ENCODE measurements around the gene AQP6.

Gene AQP6

DNA sequence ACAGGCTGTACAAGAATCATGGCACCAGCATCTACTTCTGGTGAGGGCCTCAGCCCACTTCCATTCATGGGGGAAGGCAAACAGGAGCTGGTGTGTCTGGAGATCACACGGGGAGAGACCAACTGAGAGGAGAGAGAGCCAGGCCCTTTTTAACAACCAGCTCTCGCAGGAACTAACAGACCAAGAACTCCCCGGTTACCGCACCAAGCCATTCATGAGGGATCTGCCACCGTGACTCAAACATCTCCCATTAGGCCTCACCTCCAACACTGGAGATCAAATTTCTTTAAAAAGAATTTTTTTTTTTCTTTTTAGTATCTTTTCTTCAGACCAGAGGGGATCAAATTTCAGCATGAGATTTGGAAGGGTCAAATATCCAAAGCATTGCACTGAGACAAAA, 39.0 kb upstream of the AQP6 start:
- TF ChIP-seq POLR2A (IDR thresholded peaks at IDR 0.05; ENCODE audit: extremely low read depth, insufficient read length) (no peak), MYC (IDR thresholded peaks at IDR 0.05; ENCODE audit: low read depth, low read length) (no peak), MAX (IDR thresholded peaks at IDR 0.05; ENCODE audit: low read depth, low read length) (no peak)
- TF ChIP-seq, protein P1, sequence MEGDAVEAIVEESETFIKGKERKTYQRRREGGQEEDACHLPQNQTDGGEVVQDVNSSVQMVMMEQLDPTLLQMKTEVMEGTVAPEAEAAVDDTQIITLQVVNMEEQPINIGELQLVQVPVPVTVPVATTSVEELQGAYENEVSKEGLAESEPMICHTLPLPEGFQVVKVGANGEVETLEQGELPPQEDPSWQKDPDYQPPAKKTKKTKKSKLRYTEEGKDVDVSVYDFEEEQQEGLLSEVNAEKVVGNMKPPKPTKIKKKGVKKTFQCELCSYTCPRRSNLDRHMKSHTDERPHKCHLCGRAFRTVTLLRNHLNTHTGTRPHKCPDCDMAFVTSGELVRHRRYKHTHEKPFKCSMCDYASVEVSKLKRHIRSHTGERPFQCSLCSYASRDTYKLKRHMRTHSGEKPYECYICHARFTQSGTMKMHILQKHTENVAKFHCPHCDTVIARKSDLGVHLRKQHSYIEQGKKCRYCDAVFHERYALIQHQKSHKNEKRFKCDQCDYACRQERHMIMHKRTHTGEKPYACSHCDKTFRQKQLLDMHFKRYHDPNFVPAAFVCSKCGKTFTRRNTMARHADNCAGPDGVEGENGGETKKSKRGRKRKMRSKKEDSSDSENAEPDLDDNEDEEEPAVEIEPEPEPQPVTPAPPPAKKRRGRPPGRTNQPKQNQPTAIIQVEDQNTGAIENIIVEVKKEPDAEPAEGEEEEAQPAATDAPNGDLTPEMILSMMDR (IDR thresholded peaks at IDR 0.05; ENCODE audit: low read depth, low read length): no peak
- DNase-seq (ENCODE audit: low read depth): no peak
- no peak overlapping the region for H3K4me3 ChIP-seq (ENCODE audit: low read depth, low read length)

- no peak overlapping the region for H3K4me3 ChIP-seq (ENCODE audit: low read depth, low read length)
- TF ChIP-seq, protein P1 (IDR thresholded peaks at IDR 0.05; ENCODE audit: low read depth, low read length): no peak
- no peak for TF ChIP-seq POLR2A (IDR thresholded peaks at IDR 0.05; ENCODE audit: extremely low read depth, insufficient read length)
- TF ChIP-seq MAX (IDR thresholded peaks at IDR 0.05; ENCODE audit: low read depth, low read length): no peak
- TF ChIP-seq MYC (IDR thresholded peaks at IDR 0.05; ENCODE audit: low read depth, low read length): no peak
- DNase-seq (ENCODE audit: low read depth): no peak
Observed at GRCh38 chr12:49934505-49934904, 38.2 kb upstream of the AQP6 start.

DNA sequence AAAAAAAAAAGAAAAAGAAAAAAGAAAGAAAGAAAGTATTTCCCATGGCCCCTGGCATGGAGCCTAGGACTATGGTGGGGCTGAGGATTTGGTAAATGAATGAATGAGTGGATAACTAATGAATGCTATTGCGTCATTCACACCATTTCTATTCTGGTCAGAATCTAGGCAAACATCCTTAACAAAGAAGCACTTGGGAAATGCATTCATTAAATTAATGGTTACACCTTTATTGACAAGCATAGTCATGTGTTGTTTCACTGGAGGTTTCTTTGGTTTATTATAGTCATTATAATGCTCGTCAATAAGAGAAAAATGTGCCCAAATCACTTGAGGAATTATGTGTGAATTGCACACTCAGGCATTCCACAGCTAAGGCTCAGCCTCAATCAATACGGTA, 35.8 kb upstream of the AQP6 start:
- H3K4me3 ChIP-seq (ENCODE audit: low read depth, low read length): no peak overlapping the region
- TF ChIP-seq MYC (IDR thresholded peaks at IDR 0.05; ENCODE audit: low read depth, low read length): no peak
- TF ChIP-seq, protein P1 (IDR thresholded peaks at IDR 0.05; ENCODE audit: low read depth, low read length): no peak
- no peak for TF ChIP-seq MAX (IDR thresholded peaks at IDR 0.05; ENCODE audit: low read depth, low read length)
- no peak for TF ChIP-seq POLR2A (IDR thresholded peaks at IDR 0.05; ENCODE audit: extremely low read depth, insufficient read length)

GRCh38 chr12:49937639-49938300, 35.0 kb upstream of the AQP6 start:
- no peak for TF ChIP-seq MAX (IDR thresholded peaks at IDR 0.05; ENCODE audit: low read depth, low read length)
- TF ChIP-seq MYC (IDR thresholded peaks at IDR 0.05; ENCODE audit: low read depth, low read length): no peak
- TF ChIP-seq, protein P1 (IDR thresholded peaks at IDR 0.05; ENCODE audit: low read depth, low read length): no peak
- TF ChIP-seq POLR2A (IDR thresholded peaks at IDR 0.05; ENCODE audit: extremely low read depth, insufficient read length): no peak
- DNase-seq (ENCODE audit: low read depth): no peak
- H3K4me3 ChIP-seq (ENCODE audit: low read depth, low read length): no peak overlapping the region

More for the DNA sequence above, 35.8 kb upstream of the AQP6 start:
- DNase-seq (ENCODE audit: low read depth): no peak

DNA sequence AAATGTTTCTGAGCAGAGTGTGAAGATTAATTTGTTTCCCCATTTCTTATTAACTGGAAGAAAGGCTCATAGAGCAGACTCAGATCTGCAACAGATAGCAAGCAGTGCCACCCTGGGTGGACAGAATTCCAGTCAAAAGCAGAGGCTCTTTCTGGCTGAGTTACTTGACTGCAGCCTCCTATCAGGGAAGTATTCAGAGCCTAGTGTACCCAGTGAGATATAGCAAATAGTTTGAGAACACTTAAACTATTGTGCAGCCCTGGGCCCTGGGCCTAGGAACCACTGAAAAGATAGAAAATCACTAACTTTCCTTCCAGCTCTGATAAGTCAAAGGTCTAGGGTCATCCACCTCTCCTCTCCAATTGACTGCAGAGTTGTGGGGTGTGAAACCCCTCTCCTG, 33.4 kb upstream of the AQP6 start:
- TF ChIP-seq POLR2A (IDR thresholded peaks at IDR 0.05; ENCODE audit: extremely low read depth, insufficient read length) (no peak), MYC (IDR thresholded peaks at IDR 0.05; ENCODE audit: low read depth, low read length) (no peak), MAX (IDR thresholded peaks at IDR 0.05; ENCODE audit: low read depth, low read length) (no peak)
- TF ChIP-seq, protein P1 (IDR thresholded peaks at IDR 0.05; ENCODE audit: low read depth, low read length): no peak
- no peak for DNase-seq (ENCODE audit: low read depth)
- H3K4me3 ChIP-seq (ENCODE audit: low read depth, low read length): no peak overlapping the region

All from NB4 (cell line).